ENCODE measurements around the gene DMAC2.
"Not testable (repeated sequence)": the region's sequence is repeated elsewhere in the genome, so short reads cannot be mapped to it uniquely, and the experiment has no call there.

The DMAC2 gene

DNA sequence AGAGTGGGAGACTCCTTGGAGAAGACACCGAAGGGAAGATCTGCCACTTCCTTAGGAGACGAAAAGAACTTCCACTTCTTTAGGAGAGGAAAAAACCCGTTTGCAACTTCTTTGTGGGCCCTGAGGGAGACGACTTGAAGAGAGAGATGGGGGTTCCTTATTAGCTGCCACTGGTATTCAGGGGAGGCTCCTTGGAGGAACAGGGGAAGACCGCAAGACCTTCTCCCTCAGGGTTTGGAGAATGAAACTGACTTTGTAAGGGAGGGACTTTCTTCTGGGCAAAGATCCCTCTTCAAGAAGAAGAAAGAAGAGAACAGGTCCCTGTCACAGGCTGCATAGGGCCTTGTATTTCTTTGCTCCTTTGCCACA lies 41.7 kb downstream of the DMAC2 start:
- DNase-seq, result no peak

DNA sequence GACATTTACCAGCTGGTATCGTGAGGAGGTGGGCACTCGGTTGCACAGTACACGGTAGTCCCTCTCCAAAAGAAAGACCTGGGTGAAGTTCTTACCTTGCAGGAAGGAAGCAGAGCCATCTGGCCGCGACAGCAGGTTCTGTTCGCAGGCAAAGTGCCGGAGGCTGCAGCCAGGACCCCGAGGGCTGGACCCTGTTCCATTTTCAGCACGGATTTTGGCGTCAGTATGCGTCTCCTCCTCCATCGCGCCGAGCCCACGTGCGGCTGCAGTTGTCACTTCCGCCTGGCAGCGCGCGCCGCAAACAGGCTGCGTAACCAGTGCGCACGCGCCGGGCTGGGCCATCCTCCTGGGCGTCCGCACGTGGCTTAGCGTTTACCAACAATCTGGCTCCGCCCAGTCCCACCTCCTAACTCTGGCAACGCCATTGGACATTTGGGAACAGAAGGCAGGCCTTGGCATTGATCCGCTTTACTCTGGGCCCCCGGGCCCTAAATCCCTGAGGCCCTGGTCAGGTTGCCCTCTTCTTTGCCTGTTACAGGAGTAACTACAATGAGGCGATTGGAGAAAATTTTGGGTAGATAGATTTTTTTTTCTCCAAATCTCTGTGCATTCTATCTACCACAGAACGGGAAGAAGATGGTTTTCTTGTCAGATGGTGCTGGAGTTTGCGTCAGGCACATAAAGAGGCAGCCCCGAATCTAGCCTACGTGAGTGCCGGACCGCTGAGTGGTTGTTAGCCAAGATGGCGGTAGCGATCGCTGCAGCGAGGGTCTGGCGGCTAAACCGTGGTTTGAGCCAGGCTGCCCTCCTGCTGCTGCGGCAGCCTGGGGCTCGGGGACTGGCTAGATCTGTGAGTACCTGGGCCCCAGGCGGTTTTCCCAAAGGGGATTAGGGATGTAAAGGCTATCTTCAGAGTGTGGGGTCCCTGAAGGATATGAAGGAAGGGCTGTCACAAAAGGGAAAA lies 42.3 kb downstream of the DMAC2 start, which contains the start of the genes BCKDHA and EXOSC5:
TSS of gene BCKDHA (plus strand) at position 733 of the 964 bp plus-strand sequence. CDS start at position 743, 10 bp downstream.
TSS of gene EXOSC5 (minus strand) at position 274 of the 964 bp plus-strand sequence. CDS start at position 243, 31 bp downstream.
- DNase-seq, result peak; percentile 99

DNA sequence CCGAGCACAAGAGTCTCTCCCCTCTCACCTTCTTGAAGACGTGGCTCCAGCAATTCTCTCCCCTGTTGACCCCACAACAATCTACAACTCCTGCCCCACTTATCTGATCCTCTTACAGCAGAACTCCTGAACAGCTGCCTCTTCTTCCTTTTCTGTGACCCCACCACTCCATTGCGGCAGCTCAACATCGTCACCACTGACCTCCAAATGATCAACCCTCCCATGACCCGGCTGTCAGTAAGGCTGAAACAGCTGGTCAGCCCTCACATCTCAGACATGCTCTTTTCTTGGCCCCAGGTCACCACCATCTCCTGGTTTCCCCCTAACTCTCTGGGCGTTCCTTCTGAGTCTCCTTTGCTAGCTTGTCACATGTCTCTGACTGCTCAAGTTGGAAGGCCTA lies 44.4 kb downstream of the DMAC2 start:
- no peak for DNase-seq

DNA sequence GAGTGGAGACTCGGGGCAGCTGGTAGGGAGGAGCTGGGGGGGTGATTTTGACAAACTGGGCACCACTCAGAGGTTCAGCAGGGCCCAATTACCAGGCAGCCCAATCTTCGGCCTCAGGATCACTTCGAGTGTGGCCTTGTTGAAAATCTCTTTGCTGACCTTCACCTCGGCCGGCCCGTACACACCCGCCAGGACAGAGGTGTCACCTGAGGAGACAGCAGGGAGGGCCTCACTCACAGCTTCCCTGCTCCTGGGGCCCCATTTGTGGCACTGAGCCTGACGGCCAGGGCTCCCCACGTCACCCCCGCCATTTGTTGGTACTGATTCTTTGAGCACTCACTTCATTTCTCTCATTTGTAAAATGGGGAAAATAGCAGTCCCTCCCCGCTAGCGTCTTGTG lies 46.9 kb downstream of the DMAC2 start:
- no peak for DNase-seq

DNA sequence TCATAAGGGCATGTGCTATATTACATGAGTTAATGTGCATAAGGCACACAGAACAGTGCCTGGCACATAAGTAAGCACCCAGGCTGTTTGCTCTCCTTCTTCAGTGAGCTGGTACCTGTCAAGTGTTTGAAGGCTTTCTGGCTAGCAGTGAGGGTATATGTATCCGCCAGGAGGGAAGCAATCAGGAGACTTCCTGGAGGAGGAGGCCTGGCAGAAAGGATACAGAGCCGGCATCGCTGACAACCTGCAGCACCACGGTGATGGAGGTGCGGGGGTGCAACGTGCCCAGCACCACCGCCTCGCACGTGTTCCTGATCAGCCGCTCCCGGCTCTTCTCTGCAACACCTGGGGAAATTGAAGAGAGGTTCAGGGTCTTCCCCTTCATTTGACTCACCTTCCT lies 48.1 kb downstream of the DMAC2 start:
- no peak for DNase-seq

DNA sequence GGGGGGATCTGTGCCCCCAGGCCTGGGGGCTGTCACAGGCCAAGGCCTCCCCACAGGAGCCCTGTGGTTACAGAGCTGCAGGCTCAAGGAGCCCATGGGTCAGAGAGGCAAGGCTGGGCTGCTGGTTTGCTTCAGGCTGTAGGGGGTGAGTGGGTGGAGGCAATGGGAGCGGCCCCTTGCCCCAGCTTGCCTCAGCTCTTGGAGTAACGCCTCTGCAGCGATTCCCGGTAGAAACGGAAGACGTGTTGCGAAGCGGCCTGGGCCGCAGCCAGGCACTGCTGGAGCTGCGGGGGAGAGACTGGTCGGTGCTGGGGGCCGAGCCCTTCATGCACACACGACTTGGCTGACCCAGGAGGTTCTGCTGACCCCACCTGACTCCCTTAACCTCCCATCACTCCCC lies 53.3 kb downstream of the DMAC2 start:
- no peak for DNase-seq

DNA sequence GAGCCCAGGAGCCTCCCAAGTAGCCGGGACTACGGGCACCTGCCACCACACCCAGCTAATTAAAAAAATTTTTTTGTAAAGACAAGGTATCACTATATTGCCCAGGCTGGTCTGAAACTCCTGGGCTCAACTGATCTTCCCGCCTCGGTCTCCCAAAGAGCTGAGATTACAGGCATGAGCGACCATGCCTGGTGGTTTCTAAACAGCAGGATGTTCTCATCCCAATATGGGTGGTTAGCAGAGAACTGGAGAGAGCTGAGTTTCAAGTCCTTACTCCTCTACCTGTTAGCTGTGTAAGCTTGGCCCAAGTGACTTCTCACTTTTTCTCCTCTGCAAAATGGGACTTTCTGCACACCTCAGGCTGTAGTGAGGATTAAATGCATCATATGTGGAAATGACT lies 55.4 kb downstream of the DMAC2 start:
- DNase-seq, result no peak

DNA sequence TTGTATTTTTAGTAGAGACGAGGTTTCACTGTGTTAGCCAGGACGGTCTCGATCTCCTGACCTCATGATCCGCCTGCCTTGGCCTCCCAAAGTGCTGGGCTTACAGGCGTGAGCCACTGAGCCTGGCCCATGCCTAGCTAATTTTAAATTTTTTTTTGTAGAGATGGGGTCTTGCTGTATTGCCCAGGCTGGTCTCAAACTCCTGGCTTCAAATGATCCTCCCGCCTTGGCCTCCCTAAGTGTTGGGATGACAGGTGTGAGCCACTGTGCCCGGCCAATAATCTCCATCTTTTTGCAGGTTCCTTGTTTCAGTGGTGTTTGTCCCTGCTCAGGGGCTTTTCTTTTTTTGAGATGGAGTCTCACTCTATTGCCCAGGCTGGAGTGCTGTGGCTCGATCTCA lies 58.2 kb downstream of the DMAC2 start:
- not testable (repeated sequence) for DNase-seq
